Epidermal melanocyte (primary cell): ENCODE data around the gene ADGRG3.

ENCODE experiments used
- DNase-seq: peaks from one replicate; pipeline ENCODE4 v3.0.0; 2011; ENCODE audit warnings: low spot score; ENCODE audit not compliant: insufficient read length

The ADGRG3 gene

GRCh38 chr16:57734925-57735754 lies 67.0 kb downstream of the ADGRG3 start:
- DNase-seq: peak; percentile 99

GRCh38 chr16:57735755-57736418 lies 67.8 kb downstream of the ADGRG3 start, which contains the start of gene KATNB1:
KATNB1 (plus strand) TSS chr16:57735770; CDS start chr16:57737244, 1,474 bp downstream.
- DNase-seq: no peak

GRCh38 chr16:57736419-57737351 lies 68.6 kb downstream of the ADGRG3 start:
- DNase-seq: peak; percentile 77

- no peak for DNase-seq
Measured at GRCh38 chr16:57738844-57739243, 70.7 kb downstream of the ADGRG3 start.
